Psoas muscle (tissue), 8 donors: ENCODE data around the gene SYTL2. TPM values are rescaled to one million over a fixed set of nuclear protein-coding genes. Genes with fewer than 3 reads are reported as not detected.
"Not testable (repeated sequence)": the region's sequence is repeated elsewhere in the genome, so short reads cannot be mapped to it uniquely, and the experiment has no call there.

Experiments
- ATAC-seq, 4 donors: fragments of 200-7000 bp; cut with Tn5 transposase; one replicate each; pipeline ENCODE4 v1.9.1; 2020; ENCODE audit warnings: moderate library complexity in 3 of 4, mild to moderate bottlenecking in 2 of 4
- DNase-seq, 2 donors: peaks; one replicate each; pipeline ENCODE4 v3.0.0-alpha.2; 2020
- H3K27ac ChIP-seq: fragments of 200-600 bp; one replicate; pipeline ENCODE4 v1.8.0; 2022
- H3K27me3 ChIP-seq, 3 donors: fragments of 200-600 bp in 1 of 3; one replicate each; pipeline versions ENCODE4 v1.6.1 to v1.8.0; 2013 to 2022; ENCODE audit warnings: low read length in 2 of 3, mild to moderate bottlenecking in 2 of 3, moderate library complexity in 1 of 3; ENCODE audit not compliant: insufficient read depth in 3 of 3
- H3K36me3 ChIP-seq, 2 donors: fragments of 200-600 bp in 1 of 2; one replicate each; pipeline versions ENCODE4 v1.6.1 to v1.8.0; 2013 to 2022; ENCODE audit warnings: low read depth in 1 of 2, mild to moderate bottlenecking in 1 of 2, moderate library complexity in 1 of 2; ENCODE audit not compliant: insufficient read depth in 1 of 2
- H3K4me1 ChIP-seq: fragments of 200-600 bp; one replicate; pipeline ENCODE4 v1.8.0; 2022
- H3K4me3 ChIP-seq: fragments of 200-600 bp; one replicate; pipeline ENCODE4 v1.8.0; 2022; ENCODE audit warnings: mild to moderate bottlenecking
- H3K9me3 ChIP-seq: fragments of 200-600 bp; one replicate; pipeline ENCODE4 v1.8.0; 2022
- CTCF ChIP-seq: fragments of 200-600 bp; IDR thresholded peaks from one replicate; pipeline ENCODE4 v1.8.0; 2022; ENCODE audit warnings: antibody characterized with exemption
- WGBS, 3 donors: extraction: QIAGEN DNeasy Blood & Tissue Kit; methylation state at CpG; one replicate each; pipeline versions ENCODE4 v1.1.6 to v1.1.7; 2013; 5-methylcytosine and 5-hydroxymethylcytosine counted together
- intact Hi-C, 2 donors: fragments of 100-400 bp; cut with DNase I; formaldehyde crosslinking; loops; one replicate each; pipeline versions ENCODE4 v1.11.0 to v1.14.2; 2022
- polyA plus RNA-seq, 3 donors: library from polyadenylated mRNA; stranded (reverse); fragments of 200-250 nt; gene quantifications; one replicate each; pipeline ENCODE4 v1.2.3, GENCODE V29; 2013
- total RNA-seq, 4 donors: library from RNA; stranded (reverse); fragmentation: NEBNext Ultra II Directional in 2 of 4; extraction: Animal tissue kit (Norgen Biotek cat#: 25700) in 2 of 4; gene quantifications; one replicate each; pipeline versions ENCODE4 v1.2.1 to v1.2.4, GENCODE V29; 2021 to 2023
- donor health status: healthy with polysubstance abuse.
- donor health status: DM: no; HTN: no; CAD: no; lungs with moderate emphysema.
- donor health status: Bipolar disorder and iron deficiency.
- donor health status: healthy.
- donor health status: DM: yes; HTN: yes; CAD: no.
- donor health status: DM: no; HTN: no; CAD: no.
- donor health status: DM: no; HTN: no; CAD: no.
- donor health status: DM: yes; HTN: yes; CAD: no.

The SYTL2 gene
- total and polyA plus RNA-seq, 7 donors, result 1.7 to 5.6 (median 4.7) TPM

GRCh38 chr11:85656777-85657176 lies 154.2 kb downstream of the SYTL2 start:
- TF ChIP-seq CTCF, result no peak
- no peak overlapping the region for H3K4me3 ChIP-seq
- WGBS, 3 donors, result 84 to 91% (median 87%) methylated on average over 1 of the region's 1 CpG
- peaks cover 47% of the 10 kb centered on the region for H3K4me1 ChIP-seq
- H3K9me3 ChIP-seq, result no peaks in the 10 kb centered on the region
- intact Hi-C loops, result no loop called here
- H3K27ac ChIP-seq, result no peak overlapping the region
- DNase-seq (no peak), ATAC-seq (no peak)
- peaks cover 0 to 91% of the 10 kb centered on the region in 2 donors for H3K36me3 ChIP-seq
- H3K27me3 ChIP-seq, result no peaks in the 10 kb centered on the region

GRCh38 chr11:85654343-85654742 lies 156.6 kb downstream of the SYTL2 start:
- ATAC-seq, H3K4me3 ChIP-seq, H3K27me3 ChIP-seq, H3K9me3 ChIP-seq, DNase-seq, intact Hi-C loops, H3K27ac ChIP-seq: not testable (repeated sequence)
- peaks cover 26% of the 10 kb centered on the region for H3K4me1 ChIP-seq
- 95 to 99% (median 98%) methylated on average over 3 to 4 of the region's 4 CpGs for WGBS, 3 donors
- H3K36me3 ChIP-seq, result peaks cover 0 to 76% of the 10 kb centered on the region in 2 donors

- DNase-seq (no peak), ATAC-seq (no peak)
- Histone ChIP-seq H3K9me3 (no peaks in the 10 kb centered on the region), H3K36me3 (peaks cover 0 to 66% of the 10 kb centered on the region in 2 donors), H3K27me3 (no peaks in the 10 kb centered on the region), H3K4me3 (no peak overlapping the region), H3K4me1 (peaks cover 26% of the 10 kb centered on the region), H3K27ac (no peak overlapping the region)
- WGBS, 3 donors, result 47 to 64% (median 47%) methylated on average over 3 of the region's 3 CpGs
- intact Hi-C loops, result no loop called here
- no peak for TF ChIP-seq CTCF
Observed at GRCh38 chr11:85652786-85653447, 158.0 kb downstream of the SYTL2 start.

GRCh38 chr11:85651118-85651517 lies 159.8 kb downstream of the SYTL2 start:
- WGBS, 3 donors, result 72 to 100% (median 89%) methylated on average over 1 of the region's 1 CpG
- peaks cover 0 to 48% of the 10 kb centered on the region in 2 donors for H3K36me3 ChIP-seq
- ATAC-seq, result no peak
- H3K27ac ChIP-seq, result no peak overlapping the region
- no peak for TF ChIP-seq CTCF
- H3K27me3 ChIP-seq, result no peaks in the 10 kb centered on the region
- H3K9me3 ChIP-seq, result no peaks in the 10 kb centered on the region
- no peak overlapping the region for H3K4me3 ChIP-seq
- intact Hi-C loops, result no loop called here
- no peak for DNase-seq
- H3K4me1 ChIP-seq, result peaks cover 31% of the 10 kb centered on the region

- peak within 1 kb of the TSS; percentile 78 for H3K4me3 ChIP-seq
- ATAC-seq, result peak; percentile 96 to 98 (median 98)
- DNase-seq, result peak; percentile 91 to 94
- H3K36me3 ChIP-seq, result peaks cover 0 to 15% of the 10 kb centered on the region in 2 donors
- TF ChIP-seq CTCF, result no peak
- 0 to 1% (median 0%) methylated on average over 33 of the region's 33 CpGs for WGBS, 3 donors
- peak within 1 kb of the TSS; percentile 87 for H3K27ac ChIP-seq
- peaks cover 33% of the 10 kb centered on the region for H3K4me1 ChIP-seq
- H3K9me3 ChIP-seq, result no peaks in the 10 kb centered on the region
- no peaks in the 10 kb centered on the region for H3K27me3 ChIP-seq
- intact Hi-C loops, result loop anchor here (2.0 to 10.0 kb wide), 2 partner anchors 17 to 53 kb away; no protein-coding TSS in a partner anchor
Observed at GRCh38 chr11:85647604-85648299, 163.2 kb downstream of the SYTL2 start, which contains the start of gene TMEM126A. Gene TMEM126A (plus strand): TSS chr11:85647967. CDS start chr11:85650256, 2,289 bp downstream.
